GM21528 (cell line): ENCODE results near the gene ITPK1.

Experiments used
- ATAC-seq: cut with Tn5 transposase; IDR thresholded peaks from one replicate; pipeline ENCODE4 v1.9.1; 2021; ENCODE audit warnings: mild to moderate bottlenecking, moderate library complexity; ENCODE audit not compliant: unreplicated experiment, low FRiP score

ITPK1 gene

DNA sequence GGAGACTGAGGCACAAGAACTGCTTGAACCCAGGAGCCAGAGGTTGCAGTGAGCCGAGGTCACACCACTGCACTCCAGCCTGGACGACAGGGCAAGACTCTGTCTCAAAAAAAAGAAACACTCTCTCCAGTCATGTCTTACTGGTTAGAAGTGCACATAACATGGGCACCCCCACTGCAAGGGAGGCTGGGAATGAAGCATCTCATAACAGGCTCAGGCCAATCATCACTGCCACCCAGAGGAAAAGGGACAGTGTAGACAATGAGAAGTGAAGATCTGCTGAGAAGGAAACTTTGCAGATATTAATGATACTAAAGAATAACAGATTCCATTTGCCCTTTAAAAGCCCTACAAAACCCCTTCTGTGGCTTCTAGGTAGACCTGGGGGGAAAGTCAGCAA, 66.9 kb downstream of the ITPK1 start:
- no peak for ATAC-seq

- no peak for ATAC-seq
Measured at GRCh38 chr14:93047661-93048060, 68.1 kb downstream of the ITPK1 start.

- ATAC-seq, result no peak
Measured at GRCh38 chr14:93047157-93047556, 68.6 kb downstream of the ITPK1 start.

DNA sequence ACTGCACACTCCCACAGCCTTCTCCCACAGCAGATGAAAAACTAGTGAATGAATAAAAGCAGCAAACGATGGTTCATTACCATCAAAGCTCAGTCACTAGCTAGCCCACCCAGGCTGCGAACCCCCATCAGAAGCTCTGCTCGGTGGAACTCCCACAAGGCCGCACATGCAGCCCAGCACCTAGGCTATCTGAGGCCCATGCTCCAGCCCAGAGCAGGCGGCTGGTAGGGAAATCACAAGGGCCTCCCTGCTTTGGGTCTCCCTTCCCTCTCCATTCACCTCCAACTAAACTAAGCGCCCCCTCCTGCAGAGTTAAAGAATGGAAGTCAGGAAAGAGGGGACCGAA, 69.0 kb downstream of the ITPK1 start:
- no peak for ATAC-seq

- ATAC-seq, result no peak
Measured at GRCh38 chr14:93045965-93046704, 69.6 kb downstream of the ITPK1 start.

DNA sequence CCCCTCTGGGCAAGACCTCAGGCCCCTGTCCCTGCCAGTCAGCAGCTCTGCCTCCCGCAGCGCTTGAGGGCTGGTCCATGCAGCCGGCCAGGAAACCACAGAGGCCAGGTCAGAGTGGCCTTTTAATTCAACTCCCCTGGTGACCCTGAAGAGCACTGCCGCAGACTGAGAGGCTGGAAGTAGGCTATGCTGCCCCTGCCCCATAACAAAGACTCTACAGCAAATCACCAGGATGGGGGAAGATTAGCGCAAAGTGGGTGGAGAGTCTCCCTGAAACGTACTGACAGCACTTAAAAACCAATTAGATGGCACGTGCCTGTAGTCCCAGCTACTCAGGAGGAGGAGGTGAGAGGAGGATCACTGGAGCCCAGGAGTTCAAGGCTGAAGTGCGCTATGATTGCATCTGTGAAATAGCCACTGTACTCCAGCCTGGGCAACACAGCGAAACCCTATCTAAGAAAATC, 70.5 kb downstream of the ITPK1 start:
- no peak for ATAC-seq

DNA sequence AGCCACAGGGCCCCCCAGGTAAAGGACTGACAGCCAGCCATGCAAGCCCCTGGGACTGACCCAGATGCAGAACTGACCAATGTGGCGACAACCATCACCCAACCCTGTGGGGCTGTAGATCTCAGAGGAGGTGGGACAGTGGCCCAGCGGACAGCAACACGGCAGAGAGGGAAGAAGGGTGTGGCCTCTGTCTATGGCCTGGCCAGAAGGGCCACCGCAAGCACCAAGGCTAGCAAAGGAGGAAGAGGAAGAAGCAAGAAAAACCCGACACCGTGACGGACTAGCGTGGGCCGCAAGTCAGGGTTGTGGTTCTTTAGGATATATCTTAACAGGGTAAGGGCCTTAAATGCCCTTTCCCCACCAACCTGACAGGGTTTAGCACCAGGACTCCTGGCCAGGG, 71.2 kb downstream of the ITPK1 start:
- no peak for ATAC-seq

- no peak for ATAC-seq
Measured at GRCh38 chr14:93044121-93044520, 71.6 kb downstream of the ITPK1 start.

- no peak for ATAC-seq
Measured at GRCh38 chr14:93042968-93043940, 72.5 kb downstream of the ITPK1 start.

- ATAC-seq, result no peak
Measured at GRCh38 chr14:93041830-93042229, 73.9 kb downstream of the ITPK1 start.

DNA sequence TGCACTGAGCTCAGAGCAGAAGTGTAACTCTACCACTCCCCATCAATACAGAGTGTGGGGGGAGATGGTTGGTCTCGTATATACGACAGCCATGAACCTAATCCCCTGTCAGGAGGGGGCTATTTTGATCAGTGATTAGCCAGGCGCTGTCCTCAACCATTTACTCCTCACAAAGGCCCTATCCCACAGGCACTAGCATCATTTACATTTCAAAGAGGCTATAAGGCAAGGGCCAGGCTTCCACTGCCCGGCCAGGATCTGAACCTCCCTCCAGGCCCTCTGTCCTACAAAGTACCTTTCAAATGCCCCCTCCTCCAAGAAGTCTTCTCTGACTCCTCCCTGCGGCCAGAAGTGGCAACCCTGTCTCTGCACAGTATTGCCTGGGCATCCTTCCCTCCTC, 74.7 kb downstream of the ITPK1 start:
- no peak for ATAC-seq

DNA sequence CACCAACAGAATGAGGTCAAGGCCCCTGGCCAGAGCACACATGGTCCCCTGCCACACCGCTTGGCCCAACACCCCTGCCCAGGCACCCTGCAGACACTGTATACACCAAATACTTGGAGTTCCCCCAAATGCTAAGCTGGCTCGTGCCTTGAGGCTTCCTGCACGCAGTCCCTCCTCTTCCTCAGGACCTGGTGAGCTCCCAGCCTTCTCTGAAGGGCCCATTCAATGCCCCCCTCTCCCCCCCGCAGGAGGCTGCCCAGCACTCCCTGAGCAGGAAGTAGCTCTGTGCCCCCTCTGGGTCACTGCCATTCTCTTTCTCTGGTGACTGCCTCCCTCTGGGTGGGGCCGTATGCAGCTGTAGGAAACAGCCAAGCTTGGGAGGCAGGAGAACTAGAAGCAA, 75.3 kb downstream of the ITPK1 start:
- ATAC-seq, result no peak

GRCh38 chr14:93039649-93040315, 75.9 kb downstream of the ITPK1 start:
- ATAC-seq, result no peak

DNA sequence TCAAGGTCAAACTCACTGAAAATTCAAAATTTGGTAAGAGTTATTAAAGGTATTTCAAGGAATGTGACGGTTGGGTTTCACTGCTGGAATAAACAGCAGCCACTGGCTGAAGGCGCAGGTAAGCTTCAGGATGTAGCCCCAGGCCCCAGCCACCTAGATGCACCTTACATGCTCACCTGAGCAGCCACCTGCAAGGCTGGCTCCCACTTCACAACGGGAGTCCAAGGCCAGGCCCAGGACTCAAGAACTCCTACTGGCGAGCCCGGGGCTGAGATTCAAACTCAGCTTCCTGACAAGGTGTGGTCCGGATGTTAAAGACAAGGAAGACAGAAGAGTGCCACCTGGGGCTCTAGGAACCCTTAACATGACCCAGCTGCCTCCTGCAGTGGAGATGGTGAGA, 78.4 kb downstream of the ITPK1 start:
- no peak for ATAC-seq

- no peak for ATAC-seq
Measured at GRCh38 chr14:93036652-93037345, 78.9 kb downstream of the ITPK1 start.

GRCh38 chr14:93035917-93036651, 79.6 kb downstream of the ITPK1 start:
- ATAC-seq, result no peak

DNA sequence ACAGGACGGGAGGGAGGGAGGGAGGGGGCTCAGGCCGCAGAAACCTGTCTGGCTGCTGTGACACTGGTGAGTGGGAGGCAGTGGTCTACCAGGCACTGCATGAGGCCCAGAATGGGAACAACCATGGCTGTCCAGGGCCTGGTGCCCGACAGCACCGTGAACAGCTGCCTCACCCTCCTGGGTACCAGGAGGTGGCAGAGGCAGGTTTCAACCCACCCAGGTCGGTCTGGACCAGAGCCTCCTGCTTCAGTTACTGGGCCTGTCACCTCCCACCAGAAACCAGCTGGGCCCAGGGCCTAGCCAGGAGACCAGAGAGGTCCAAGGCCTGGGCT, 80.2 kb downstream of the ITPK1 start:
- ATAC-seq, result no peak

DNA sequence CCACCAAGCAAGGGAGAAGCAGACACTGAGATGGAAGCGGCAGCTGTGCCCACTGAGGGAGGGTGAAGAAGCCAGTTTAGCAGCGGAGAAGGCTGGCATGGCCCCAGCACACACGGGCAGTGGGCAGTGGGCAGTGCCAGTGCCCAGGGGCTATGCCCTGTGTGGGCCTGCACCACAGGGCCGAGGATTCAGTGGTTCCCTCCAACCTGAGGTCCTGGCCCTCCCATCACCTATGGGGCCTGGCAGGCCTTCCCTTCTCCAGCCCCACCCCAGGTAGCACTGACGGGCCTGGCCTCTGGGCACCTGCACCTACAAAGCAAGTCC, 81.1 kb downstream of the ITPK1 start:
- no peak for ATAC-seq

DNA sequence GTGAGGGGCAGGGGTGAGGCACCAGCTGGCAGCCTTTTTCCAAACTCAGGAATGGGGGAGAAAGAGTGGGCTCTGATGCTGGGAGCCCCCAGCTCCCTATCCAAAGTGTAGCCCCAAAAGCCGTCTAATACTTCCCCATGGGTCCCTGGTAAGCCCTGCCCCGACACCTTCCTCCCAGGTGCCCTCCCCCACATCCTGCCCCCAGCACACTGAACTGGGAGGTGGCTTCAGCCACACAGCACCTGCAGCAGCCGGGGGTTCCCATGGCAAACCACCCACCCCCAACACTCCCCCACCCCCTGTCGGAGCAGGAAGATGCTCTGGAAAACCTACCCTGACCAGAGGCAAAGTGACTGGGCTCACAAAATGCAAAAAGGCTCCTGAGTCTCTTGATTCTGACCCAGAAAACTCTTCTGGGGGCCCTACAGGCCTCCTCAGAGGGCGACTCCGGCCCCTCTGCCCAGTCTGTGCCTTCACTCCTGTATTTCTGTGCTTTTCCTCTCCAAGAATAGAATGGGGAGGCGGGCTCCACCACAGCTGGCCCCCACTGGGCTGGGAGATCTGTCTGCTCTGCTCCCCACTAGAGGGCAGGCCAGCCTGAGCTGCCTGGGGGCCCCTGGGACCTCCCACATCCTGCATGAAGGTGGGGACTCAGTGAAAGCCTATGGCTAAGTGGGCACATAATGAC, 81.6 kb downstream of the ITPK1 start:
- peak; percentile 59 for ATAC-seq
